GM12891 (cell line): ENCODE measurements around the gene PTPRN2.

Source experiments
- DNase-seq: peaks from one replicate; pipeline ENCODE4 v3.0.0; 2011; ENCODE audit warnings: low spot score; ENCODE audit not compliant: insufficient read length
- FAIRE-seq: peaks from 2 replicates; lab custom pipeline; 2011; peaks lifted over from hg19 to GRCh38; lab: Jason Lieb, UNC
- PAX5 ChIP-seq: IDR thresholded peaks from 2 replicates; pipeline ENCODE4 v1.6.1; 2011; ENCODE audit warnings: low read length, moderate library complexity, mild to moderate bottlenecking; ENCODE audit not compliant: insufficient read depth, severe bottlenecking
- POLR2A ChIP-seq: IDR thresholded peaks from 2 replicates; pipeline ENCODE4 v1.6.1; 2011; ENCODE audit warnings: low read depth, low read length, control low read depth
- POLR2AphosphoS5 ChIP-seq: IDR thresholded peaks from 2 replicates; pipeline ENCODE4 v1.6.1; 2011; ENCODE audit warnings: low read depth, low read length, control low read depth
- POU2F2 ChIP-seq: IDR thresholded peaks from 2 replicates; pipeline ENCODE4 v1.6.1; 2011; ENCODE audit warnings: low read depth, mild to moderate bottlenecking, control low read depth, low read length, moderate library complexity
- SPI1 ChIP-seq: IDR thresholded peaks from 2 replicates; pipeline ENCODE4 v1.6.1; 2011; ENCODE audit warnings: low read depth, low read length, control low read depth
- TAF1 ChIP-seq: IDR thresholded peaks from 2 replicates; pipeline ENCODE4 v1.6.1; 2011; ENCODE audit warnings: low read depth, low read length, control low read depth

The PTPRN2 gene

GRCh38 chr7:158447506-158448171, 140.0 kb downstream of the PTPRN2 start:
- FAIRE-seq (no peak), DNase-seq (no peak)
- no peak for TF ChIP-seq TAF1
- no peak for TF ChIP-seq POLR2A
- no peak for TF ChIP-seq SPI1
- TF ChIP-seq PAX5: no peak
- TF ChIP-seq POLR2AphosphoS5: no peak

DNA sequence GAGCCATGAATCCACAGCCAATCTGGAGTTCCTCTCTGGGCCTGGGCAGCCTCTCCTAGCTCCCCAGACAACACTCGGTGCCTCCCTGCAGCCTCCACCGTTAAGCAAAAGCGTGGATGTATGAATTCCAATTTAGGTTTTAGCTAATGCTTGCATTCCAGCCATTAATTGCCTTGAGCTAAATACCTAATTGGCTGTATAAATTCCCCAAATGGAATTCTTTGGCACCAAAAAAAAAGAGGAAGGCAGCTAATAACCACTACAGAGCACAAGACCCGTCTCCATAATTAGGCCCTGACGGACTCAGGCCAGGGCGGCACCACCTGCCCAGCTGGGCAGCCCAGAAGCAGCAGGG, 140.5 kb downstream of the PTPRN2 start:
- no peak for DNase-seq
- no peak for FAIRE-seq
- no peak for TF ChIP-seq SPI1
- no peak for TF ChIP-seq POLR2AphosphoS5
- no peak for TF ChIP-seq PAX5
- no peak for TF ChIP-seq POU2F2
- no peak for TF ChIP-seq TAF1
- TF ChIP-seq POLR2A: no peak

DNA sequence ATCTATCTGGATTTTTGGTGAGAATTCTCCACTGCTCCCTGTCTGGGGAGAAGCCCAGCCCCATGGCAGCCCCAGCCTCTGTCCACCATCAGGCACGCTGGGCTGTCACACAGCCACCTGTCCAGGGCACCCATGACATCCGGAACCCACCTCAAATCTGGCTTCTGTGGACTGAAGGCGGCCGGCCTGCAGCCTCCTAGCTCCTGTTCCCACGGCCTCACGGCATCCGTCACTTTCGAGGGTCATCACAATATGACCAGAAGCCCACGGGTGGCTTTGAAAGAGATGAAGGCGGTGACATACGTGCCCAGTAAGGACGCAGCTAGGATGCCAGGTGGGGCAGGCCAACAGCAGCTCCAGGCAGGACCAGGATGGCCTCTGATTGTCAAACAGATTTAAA, 140.9 kb downstream of the PTPRN2 start:
- no peak for TF ChIP-seq POLR2AphosphoS5
- no peak for TF ChIP-seq PAX5
- no peak for TF ChIP-seq POU2F2
- no peak for TF ChIP-seq POLR2A
- TF ChIP-seq TAF1: no peak
- no peak for TF ChIP-seq SPI1
- no peak for DNase-seq
- FAIRE-seq: no peak

DNA sequence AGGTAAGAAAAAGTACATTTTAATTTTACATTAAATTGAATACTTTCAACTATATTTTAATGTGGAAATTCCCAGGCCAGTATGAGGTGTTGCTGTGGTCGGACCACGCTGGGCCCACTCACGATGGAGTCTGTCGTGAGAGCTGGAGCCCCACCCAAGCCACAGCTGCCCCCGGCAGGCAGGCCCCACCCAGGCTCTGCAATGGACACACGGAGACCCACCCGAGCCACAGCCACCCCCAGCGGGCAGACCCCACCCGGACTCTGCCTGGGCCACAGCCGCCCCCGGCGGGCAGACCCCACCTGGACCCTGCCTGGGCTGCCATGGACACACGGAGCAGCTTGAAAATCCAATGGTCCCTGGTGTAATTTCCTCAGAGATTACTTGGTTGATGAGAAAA, 141.3 kb downstream of the PTPRN2 start:
- DNase-seq: no peak
- TF ChIP-seq POU2F2 (no peak), POLR2AphosphoS5 (no peak), SPI1 (no peak), TAF1 (no peak), POLR2A (no peak), PAX5 (no peak)
- no peak for FAIRE-seq

DNA sequence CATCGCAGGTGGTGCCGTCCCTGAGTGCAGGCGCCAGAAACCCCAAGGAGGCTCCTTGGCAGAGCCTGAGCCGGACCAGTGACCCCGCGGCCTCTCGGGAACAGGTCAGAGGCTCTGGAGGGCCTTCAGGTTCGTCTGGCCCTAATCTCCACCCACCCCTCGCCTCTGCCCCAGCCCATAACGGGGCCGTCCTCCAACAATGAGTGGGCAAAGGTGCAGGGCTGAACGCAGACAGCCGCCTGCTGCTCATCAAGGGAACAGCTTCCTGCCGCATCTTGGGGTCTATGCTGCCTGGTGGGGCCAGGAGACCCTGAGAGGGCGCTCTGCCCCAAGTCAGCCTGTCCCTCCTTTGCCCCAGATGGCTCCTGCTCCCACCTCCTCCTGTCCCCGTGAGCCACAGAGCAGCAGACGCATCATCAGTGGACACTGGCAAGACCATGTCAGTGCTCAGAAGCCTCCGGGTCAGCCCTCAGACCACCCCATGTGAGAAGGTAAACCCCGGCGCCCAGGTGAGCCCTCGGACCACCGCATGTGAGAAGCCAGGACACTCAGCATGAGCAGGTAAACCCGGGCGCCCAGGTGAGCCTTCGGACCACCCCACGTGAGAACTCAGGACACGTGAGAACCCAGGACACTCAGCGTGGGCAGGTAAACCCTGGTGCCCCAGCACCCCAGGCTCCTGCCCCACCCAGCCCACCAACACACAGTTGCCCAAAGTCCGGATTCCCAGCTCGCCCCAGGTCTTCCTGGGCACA, 142.0 kb downstream of the PTPRN2 start:
- DNase-seq: no peak
- TF ChIP-seq POU2F2 (no peak), POLR2AphosphoS5 (no peak), TAF1 (no peak), SPI1 (no peak), PAX5 (no peak), POLR2A (no peak)
- FAIRE-seq: no peak

GRCh38 chr7:158444501-158445420, 142.9 kb downstream of the PTPRN2 start:
- DNase-seq (no peak), FAIRE-seq (no peak)
- TF ChIP-seq POU2F2 (no peak), POLR2AphosphoS5 (no peak), TAF1 (no peak), SPI1 (no peak), POLR2A (no peak), PAX5 (no peak)

DNA sequence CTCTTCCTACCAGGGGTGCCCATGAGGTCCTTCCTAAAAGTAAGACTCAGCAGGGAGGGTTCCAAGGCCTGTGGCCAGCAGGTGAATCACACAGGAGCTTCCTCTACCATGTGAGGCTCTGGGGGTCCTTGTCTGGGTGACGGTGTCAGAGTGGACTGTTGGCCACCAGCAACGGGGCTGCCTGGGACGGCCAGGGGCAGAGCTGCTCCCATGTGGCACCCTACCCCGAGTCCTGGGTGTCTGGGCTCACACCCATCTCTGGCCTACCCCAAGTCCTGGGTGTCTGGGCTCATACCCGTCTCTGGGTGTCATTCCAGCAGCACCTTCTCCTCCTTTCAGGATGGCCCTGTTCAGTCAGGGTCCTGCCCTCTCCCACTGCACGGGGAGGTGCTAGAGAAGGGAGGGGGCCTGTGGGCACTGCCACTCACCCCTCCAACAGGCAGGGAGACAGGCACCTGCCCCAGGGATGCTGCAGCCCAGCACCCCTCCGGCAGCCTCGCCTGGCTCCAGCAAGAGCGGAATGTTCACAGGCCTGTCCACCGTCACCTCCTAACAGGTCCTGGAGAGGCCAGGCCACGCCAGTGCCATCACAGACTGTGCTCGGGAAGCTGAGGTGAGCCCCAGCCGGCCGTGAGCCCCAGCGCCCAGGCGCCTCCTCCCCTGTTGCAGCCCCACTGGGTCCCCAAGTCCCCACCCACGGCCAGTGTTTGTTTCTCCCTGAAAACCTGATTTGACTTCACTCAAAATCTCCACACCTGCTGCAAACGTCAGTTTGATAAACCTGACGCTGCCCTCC, 143.7 kb downstream of the PTPRN2 start:
- no peak for DNase-seq
- no peak for FAIRE-seq
- TF ChIP-seq POU2F2 (no peak), TAF1 (no peak), POLR2AphosphoS5 (no peak), PAX5 (no peak), SPI1 (no peak), POLR2A (no peak)

- TF ChIP-seq TAF1 (no peak), POU2F2 (no peak), POLR2A (no peak), SPI1 (no peak), PAX5 (no peak), POLR2AphosphoS5 (no peak)
- FAIRE-seq (no peak), DNase-seq (no peak)
These were observed 144.5 kb downstream of the PTPRN2 start for GRCh38 chr7:158443014-158443687.
